GM19324 (cell line): ENCODE measurements around the gene SMARCC2.
"Not testable (repeated sequence)": the region's sequence is repeated elsewhere in the genome, so short reads cannot be mapped to it uniquely, and the experiment has no call there.

Experiments
- ATAC-seq: cut with Tn5 transposase; IDR thresholded peaks from one replicate; pipeline ENCODE4 v1.9.1; 2021; ENCODE audit warnings: mild to moderate bottlenecking, moderate library complexity; ENCODE audit not compliant: unreplicated experiment, low FRiP score

SMARCC2 gene

DNA sequence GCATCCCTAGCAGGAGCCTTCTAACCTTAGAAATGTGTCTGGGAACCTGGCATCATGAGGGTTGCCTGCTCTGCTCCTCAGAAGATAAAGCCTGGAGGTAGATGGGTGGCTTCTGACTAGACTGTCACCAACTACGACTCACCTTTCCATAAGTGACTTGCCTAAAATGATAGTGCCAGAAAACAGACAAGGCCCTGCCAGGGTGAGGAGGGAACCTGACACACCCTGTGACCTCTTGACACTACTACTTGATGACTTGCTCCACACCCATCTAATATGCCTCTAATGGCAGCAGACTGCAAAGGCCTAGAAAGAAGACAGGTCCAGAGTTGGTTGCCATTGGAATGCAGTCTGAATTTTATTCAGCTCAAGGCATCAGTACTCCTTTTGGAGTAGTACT, 23.1 kb upstream of the SMARCC2 start:
- ATAC-seq: no peak

DNA sequence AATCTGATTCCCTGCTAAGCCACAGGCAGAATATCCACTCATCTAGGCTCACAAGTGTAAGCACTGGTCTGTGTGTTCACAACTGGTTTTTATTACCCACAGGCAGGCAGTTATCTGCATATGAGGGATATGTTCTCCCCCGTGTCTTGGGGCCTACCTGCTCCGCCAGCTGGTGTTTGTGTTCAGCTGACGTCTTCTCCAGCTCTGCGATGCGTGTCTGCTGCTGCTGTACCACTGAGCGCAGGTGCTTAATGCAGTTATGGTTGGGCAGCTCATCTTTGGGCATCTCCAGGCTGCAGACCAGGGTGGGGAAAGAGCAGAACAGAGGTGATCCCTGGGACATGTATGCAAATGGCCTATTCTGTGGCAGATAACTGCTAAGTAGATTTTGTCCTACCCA, 18.7 kb upstream of the SMARCC2 start:
- ATAC-seq: no peak

DNA sequence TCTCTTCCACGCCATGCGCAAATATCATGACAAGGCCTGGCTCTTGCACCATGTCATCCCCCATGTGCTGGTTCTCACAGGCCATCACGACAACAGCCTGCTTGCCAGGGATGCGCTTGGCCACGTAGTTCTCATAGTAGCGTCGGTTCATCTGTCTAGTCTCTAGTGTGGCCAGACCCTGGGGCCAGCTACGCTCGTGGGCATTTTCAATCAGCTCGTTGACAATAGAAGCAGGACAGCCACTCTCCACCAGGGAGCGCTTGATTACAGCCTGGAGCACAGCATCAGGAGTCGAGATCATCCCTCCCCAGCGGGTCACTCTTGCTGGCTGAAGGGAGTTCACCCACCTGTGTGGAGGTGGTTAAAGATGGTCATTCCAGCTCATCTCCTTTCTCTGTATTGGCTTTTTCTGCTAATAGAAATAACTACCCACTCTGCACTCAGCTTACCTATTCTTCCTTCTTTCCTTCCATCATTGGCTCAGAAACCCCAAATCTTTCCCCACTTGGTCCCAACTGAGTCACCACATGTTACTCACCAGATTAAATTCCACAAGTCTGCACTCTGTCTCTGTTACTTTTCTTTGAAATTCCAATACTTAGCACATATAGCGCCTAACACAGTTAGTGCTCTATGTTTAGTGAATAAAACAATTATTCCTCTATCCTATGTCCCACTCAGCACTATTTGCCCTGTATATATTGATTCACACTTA, 17.3 kb upstream of the SMARCC2 start:
- ATAC-seq: no peak

DNA sequence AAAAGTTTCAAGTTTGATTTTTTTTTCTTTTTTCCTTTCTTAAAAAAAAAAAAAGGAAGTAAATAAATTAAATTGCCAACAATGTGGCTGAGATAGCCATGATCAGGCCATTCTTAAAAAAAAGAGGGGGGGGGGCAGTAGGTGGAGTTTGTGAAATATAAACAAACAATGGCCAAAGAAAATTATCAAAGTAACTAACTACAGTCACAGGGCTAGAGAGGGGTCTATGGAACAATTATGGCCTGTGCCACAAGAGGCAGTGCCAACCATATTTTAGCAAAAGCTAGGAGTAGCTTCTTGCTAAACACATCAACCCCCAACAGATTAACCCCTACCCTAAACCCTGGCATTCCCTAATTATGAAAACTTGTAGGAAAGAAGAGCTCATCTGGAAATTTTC, 16.2 kb upstream of the SMARCC2 start:
- ATAC-seq: no peak

DNA sequence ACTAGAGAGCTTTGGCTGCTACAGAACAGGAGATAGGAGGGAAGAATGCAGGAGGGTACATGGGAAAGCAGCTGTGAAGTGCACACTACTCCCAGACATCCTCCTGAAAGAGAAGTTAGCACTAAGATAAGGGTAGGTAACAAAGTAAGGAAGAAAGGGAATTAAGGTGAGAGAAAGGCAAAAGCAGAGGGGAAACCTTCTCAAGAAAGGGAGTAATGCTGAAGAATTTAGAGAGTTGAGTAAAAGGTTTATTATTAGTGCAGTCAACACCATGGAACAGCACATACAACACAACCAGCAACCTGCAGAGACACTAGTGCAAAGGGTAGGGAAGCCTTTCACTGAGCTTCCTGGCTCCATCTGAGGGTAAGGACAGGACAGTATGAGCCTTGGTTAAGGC, 15.0 kb upstream of the SMARCC2 start:
- no peak for ATAC-seq

DNA sequence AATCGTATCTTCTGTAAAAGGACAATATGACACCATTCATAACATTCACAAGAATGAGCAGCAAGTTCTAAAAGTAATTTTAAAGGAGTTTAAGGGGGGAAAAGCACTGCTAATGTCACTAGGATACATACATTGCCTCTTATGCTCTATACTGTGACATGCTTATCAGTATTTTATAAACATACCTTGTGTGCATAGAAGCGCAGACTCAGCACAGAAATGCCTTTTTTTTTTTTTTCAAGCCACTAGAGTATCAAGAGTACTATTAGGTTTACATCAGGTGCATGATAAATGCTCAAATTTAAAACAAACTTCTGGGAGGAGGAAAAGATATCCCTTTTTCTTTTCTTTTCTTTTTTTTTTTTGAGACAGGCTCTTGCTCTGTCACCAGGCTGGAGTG, 13.6 kb upstream of the SMARCC2 start:
- no peak for ATAC-seq

DNA sequence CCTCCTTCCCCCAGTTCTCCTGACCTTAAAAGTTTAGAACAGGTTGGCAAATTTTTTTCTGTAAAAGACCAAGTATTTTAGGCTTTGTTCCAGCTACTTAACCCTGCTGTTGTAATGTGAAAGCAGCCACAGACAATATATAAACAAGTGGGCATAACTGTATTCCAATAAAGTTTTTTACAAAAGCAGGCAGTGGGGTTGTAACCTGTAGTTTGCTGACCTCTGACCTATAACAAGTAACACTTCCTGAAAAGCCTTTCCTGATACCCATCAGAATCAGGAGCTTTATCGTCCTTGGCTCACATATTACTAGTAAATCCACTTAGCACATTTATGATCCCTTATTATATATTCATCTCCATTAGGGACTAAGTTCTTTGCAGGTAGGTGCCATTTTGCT, 13.1 kb upstream of the SMARCC2 start:
- no peak for ATAC-seq

DNA sequence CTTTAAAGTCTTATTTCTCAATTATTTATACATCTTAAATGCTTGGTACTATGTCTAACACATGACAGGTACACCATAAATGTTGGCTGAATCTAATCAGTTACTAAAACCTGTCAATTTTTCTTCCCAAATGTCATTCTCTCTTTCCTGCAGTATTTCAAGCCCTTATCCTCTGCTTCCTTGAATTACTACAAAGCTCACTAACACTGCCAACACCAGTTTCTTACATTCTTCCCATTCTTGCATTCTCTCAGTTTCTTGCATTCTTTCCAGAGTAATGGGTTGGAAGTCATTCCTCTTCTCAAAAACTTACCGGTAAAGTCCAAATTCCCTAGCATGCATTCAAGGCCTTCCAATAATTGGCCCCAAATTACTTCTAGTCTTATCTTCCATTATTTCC, 9.6 kb upstream of the SMARCC2 start:
- ATAC-seq: no peak

DNA sequence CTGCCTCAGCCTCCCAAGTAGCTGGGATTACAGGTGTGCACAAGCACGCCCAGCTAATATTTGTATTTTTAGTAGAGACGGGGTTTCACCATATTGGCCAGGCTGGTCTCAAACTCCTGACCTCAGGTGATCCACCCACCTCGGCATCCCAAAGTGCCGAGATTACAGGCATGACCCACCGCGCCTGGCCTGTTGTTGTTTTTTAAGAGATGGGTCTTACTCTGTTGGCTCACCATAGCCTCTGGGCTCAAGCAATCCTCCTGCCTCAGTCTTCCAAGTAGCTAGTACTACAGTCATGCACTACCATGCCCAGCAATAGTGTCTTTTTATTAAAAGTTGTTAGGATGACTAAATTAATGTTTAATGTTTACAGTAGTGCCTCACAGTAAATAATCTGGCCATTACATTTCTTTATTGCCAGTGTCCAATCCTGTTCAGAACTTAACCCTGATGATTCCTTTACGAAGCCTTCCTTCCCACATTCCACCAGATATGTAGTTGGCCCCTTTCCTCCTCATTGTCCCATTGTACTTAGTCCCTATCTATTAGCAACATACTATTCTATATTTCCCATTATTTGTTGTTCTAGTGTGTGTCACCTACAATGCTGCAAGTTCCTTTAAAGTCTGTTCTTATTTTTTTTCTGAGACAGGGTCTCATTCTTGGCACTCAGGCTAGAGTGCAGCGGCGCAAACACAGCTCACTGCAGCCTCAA, 8.8 kb upstream of the SMARCC2 start:
- no peak for ATAC-seq

DNA sequence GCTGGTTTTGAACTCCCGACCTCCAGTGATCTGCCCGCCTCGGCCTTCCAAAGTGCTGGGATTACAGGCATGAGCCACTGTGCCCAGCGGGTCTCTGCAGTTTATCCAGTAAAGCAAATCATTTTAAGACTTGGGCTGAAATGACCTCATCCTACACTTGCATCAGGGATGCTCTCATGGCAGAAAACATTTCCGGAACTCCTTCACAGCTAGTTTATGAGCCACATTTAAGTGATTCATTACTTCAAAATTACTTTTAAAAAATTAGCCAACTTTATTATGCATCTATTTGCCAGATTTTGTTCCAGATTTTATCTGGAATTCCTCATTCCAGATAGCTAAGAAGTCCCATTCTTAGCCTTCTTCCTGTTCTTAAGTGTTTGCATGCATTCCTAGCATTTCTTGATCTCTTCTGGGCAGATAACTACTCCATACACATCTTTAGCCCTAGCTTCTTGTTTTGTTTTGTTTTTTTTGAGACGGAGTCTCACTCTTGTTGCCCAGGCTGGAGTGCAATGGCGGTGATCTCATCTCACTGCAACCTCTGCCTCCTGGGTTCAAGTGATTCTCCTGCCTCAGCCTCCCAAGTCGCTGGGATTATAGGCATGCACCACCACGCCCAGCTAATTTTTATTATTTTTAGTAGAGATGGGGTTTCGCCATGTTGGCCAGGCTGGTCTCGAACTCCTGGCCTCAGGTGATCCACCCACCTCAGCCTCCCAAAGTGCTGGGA, 7.7 kb upstream of the SMARCC2 start:
- not testable (repeated sequence) for ATAC-seq

DNA sequence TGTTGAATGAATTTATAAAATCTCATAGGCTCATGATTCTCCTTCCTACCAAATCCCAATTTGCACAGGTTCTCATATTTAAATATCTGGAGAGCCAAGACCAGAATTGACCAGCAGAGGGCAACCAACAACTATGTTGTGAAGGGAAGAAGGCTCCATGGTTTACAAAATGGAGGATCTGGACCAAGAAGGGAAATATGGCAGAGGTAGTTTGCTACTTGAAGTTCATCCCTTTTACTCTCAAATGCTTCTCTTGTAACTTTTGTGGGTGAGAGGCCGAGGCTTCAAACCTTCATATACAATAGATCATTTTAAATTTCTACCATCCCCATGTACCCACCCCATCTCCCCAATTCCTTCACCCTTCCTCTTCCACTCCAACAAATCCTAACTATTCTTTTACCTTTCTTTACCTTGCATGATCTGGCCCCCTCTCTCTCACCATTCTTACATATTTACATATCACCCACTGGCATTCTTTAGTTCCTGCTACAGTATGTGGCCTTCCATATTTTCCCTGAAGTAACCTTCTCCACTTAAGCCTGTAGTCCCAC, 3.8 kb upstream of the SMARCC2 start:
- no peak for ATAC-seq

DNA sequence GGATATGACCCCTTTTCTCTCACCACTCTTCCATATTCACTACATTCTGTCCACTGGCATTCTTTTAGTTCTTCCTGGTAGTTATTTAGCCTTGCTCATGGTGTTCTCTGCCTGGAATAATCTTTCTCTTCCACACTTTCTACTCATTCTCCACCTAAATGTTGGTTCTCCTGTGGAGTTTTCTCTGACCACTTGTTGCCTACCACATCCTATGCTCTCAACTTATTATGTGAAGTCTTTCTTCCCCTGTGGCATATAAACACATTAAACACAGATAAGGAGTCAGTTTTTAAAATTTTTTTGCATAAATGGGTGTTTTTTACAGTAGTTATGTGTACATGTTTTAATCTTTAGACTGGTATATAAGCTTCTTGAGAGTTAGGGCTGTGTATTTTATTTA, 3.3 kb upstream of the SMARCC2 start:
- no peak for ATAC-seq

DNA sequence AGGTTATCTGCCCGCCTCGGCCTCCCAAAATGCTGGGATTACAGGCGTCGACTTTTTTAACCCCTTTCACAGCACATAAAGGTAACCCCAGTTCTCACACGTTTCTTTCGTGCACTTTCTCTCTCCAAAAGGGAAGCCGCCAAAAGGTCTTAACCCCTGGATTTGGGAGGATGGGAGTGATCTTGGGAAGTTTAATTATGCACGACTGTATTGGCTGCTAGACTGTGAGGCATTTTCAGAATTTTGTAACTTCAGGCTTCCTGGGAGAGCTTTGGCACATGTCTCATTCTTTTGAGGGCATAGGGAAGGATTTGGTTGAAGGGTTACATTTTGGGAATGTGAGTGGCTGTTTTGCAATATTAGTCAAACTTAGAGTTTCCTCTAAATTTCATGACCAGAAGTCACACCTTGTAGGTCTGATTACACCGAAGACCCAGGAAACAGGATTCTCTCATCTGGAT, 1.4 kb upstream of the SMARCC2 start:
- no peak for ATAC-seq

DNA sequence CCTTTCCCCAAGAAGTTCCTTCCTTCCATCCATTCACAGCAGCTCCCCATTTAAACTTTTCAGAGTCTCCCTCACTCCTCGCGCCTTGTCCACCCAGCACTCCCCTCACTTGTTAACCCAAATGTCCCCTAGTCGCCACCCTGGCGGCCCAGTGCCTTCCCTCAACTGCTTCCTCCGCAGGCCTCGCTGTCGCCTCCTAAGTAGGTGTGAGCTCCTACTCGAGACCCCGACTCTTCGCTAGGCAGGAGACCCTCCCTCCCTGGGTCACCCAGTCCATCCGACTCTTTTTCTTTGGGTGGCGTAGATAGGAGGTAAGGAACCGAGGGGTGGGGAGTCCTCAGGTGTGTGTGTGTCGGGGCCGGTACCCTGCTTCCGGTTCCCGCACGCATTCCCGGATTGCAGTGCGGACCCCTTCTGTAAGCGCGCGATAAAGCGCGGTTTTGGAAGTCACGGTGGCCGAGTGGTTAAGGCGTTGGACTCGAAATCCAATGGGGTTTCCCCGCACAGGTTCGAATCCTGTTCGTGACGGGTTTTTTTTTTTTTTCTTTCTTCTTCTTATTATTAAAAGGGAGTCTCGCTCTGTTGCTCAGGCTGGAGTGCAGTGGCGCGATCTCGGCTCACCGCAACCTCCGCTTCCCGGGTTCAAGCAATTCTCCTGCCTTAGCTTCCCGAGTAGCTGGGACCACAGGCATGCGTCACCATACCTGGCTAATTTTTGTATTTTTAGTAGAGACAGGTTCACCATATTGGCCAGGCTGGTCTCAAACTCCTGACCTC, 823 bp upstream of the SMARCC2 start:
- no peak for ATAC-seq

DNA sequence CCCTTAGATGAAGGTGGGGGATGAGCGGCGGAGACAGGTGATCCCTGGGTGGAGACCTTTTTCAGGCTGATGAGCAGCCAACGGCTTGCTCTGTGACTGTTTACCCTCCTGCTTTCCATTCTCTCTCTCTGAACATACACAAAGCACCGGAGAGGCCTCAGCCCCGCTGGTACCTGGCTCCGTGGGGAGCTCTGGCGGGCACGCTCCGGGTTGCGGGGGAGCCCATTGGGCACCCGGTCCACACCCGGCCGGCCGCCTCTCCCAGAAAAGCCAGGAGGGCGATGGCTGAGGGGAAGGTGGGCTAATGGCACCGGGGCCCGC, 545 bp downstream of the SMARCC2 start:
- no peak for ATAC-seq

DNA sequence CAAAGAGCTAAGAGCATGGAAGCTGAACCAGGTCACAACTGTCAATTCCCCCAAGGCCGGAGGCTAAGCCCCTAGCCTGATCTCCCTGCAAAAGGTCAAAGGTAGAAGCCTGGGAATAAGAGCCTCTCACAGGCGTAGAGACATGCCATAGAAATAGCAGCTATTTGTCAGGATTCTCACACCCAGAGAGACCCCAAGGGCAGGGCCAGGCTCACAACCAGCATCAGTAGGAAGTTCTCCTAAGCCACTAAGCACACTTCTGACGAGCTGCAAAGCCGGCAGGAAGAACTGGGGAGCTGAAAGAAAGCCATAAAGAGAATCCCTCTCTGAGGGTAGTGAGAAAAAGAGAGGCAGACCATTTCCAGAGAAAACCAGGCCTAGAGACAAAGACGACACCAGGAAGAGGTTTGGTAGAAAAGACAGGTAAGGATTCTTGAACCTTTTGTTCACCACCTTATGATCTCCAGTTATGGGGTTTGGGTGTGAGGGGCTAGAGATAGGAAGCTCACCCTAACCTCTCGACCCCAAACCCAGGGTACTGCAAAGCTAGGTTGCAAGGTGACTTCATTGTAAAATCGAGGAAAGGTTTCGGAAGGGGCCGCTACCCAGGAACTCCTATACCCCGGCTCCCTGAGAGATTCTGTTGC, 1.0 kb downstream of the SMARCC2 start:
- no peak for ATAC-seq

DNA sequence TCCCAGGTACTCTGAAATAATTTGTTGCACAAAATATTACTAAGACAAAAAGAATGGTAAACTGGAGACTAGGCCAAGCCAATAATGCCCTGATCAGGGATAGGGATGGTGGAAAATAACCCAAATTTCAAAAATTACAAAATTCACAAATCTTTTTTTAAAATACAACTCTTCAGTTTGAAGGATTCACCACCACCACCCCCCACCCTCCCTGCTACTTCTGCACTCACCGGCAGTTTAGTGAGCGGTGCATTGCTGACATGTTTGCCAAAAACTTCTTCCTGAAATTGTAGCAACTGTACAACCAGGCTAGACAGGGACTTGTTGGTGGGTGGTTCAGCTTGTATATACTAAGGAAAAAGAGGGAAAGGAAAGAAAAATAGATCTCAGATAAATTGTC, 2.3 kb downstream of the SMARCC2 start:
- ATAC-seq: no peak

DNA sequence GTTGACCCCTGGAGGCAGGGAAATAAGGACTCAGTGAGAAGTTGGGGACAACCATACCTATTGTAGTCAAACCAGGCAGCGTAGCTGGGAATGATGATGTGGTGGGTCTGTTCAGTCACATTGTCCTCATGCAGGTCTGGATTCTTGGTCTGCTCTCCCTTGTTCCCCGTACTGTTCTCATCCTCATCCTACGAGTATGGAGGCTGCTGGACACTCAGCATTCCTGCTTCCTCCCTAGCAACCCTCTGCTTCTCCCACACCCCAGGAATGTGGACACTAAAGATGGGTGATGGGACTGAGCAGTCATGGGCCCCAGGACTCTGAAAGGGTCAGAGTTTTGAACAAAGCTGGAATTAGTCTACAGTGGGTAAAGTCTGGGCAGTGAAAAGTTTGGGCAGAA, 10.9 kb downstream of the SMARCC2 start:
- ATAC-seq: no peak

DNA sequence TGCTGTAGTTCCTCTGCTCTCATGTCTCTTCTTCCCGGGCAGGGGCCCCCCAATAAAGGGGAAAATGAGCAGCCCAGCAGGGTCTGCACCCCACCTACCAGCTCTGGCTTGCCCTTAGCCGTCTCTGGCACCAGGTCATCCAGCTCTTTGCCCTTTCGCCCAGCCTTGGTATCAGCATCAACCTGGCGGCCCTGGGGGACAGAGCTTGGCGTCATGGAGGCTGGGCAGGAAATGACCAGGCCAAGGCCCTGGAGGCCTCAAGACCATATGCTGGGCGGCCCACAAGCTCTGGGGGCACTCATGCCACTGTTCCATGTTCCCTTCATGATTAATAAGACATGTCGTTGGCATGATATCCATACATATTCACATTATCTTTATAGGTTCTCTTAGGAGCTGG, 16.4 kb downstream of the SMARCC2 start:
- ATAC-seq: no peak

DNA sequence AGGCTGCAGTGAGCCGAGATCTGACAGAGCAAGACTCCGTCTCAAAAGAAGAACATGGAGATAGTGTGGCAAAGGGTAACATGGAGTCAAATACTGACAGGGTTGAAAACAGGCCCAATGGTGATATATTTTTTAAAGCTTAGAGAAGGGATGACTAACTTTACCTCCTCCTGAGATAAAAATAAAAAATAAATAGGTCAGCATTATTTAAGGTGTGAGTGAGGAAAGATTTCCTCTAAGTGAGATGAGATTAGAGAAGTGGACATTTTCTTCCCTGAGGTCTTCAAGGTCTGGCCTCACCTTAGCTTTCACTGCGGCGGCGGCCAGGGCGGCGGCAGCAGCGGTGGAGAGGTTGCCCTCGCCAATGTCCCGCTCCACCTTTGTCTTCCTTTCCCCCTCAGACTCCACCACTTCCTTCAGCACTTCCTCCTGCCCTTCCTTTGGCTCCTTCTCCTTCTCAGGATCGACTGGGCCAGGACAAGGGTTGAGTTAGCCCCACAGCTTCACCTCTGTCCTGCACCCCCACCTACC, 20.0 kb downstream of the SMARCC2 start:
- ATAC-seq: no peak
